ENCODE results near the gene ZNF443.
A peak's percentile ranks its signal among the peaks of the same experiment; 100 is the strongest.

The ZNF443 gene

GRCh38 chr19:12440541-12441316, at the start of gene ZNF443:
TSS of gene ZNF443 (minus strand) at chr19:12441021. CDS start at chr19:12440914, 107 bp downstream.
- Histone ChIP-seq H3K9me3 (ENCODE audit: control insufficient read depth, insufficient read depth, low read depth, low read length) (no peaks in the 10 kb centered on the region), H3K36me3 (ENCODE audit: control insufficient read depth in 2 of 2, insufficient read depth in 1 of 2, low read length in 2 of 2) (no peaks in the 10 kb centered on the region), H3K27ac (ENCODE audit: extremely low read depth, low read depth, low read length) (peak within 1 kb of the TSS; percentile 72), H3K4me3 (ENCODE audit: low read depth, low read length) (peak within 1 kb of the TSS; percentile 76), H3K4me1 (ENCODE audit: control insufficient read depth, insufficient read depth, low read length) (no peaks in the 10 kb centered on the region)
- POLR2A ChIA-PET = interaction anchor here (0.6 to 2.0 kb wide), 15 partner anchors 40 to 627 kb away, joined by 3 to 16 read pairs (median 3); partner anchors contain the start of genes ZNF433, ZNF44, ZNF440 and ZNF442
- CTCF ChIA-PET = interaction anchor here (0.7 to 1.1 kb wide), 4 partner anchors 42 to 517 kb away, joined by 3 read pairs; no protein-coding TSS in a partner anchor
- TF ChIP-seq ZNF335 (tag by site-specific recombination; conservative IDR thresholded peaks at IDR 0.05) (peak; percentile 89), ZNF146 (tag by site-specific recombination; IDR thresholded peaks at IDR 0.05) (no peak), ZNF600 (tag by site-specific recombination; IDR thresholded peaks at IDR 0.05) (peak; percentile 72; the same call in 1 of the 2 replicates), ZNF518A (tag by site-specific recombination; conservative IDR thresholded peaks at IDR 0.05; ENCODE audit: low read depth) (peak; percentile 56; the same call in 1 of the 2 replicates), ZNF548 (tag by site-specific recombination; IDR thresholded peaks at IDR 0.05) (no peak), ZNF350 (tag by site-specific recombination; IDR thresholded peaks at IDR 0.05) (peak; percentile 92), WT1 (tag by site-specific recombination; IDR thresholded peaks at IDR 0.05) (no peak), ZNF341 (tag by site-specific recombination; IDR thresholded peaks at IDR 0.05; ENCODE audit: low read depth) (peak; percentile 90), SP3 (tag by site-specific recombination; IDR thresholded peaks at IDR 0.05) (peak; percentile 78), ZBTB17 (tag by site-specific recombination; IDR thresholded peaks at IDR 0.05) (peak; percentile 92), ZBTB10 (tag by site-specific recombination; IDR thresholded peaks at IDR 0.05) (no peak), KLF9 (tag by site-specific recombination; IDR thresholded peaks at IDR 0.05; ENCODE audit: low read depth) (peak; percentile 51; the same call in 1 of the 2 replicates), ZFHX2 (tag by site-specific recombination; conservative IDR thresholded peaks at IDR 0.05) (peak; percentile 49; the same call in 1 of the 2 replicates), ZBTB20 (tag by site-specific recombination; IDR thresholded peaks at IDR 0.05) (peak; percentile 93), ZSCAN16 (tag by site-specific recombination; IDR thresholded peaks at IDR 0.05) (no peak), ZBTB11 (tag by site-specific recombination; conservative IDR thresholded peaks at IDR 0.05; ENCODE audit: low read depth) (peak; percentile 55), SP2 (tag by site-specific recombination; IDR thresholded peaks at IDR 0.05) (peak; percentile 91), ZNF274 (IDR thresholded peaks at IDR 0.05; ENCODE audit: low read length) (no peak), ZNF274 (tag by site-specific recombination; IDR thresholded peaks at IDR 0.05; ENCODE audit: borderline replicate concordance) (no peak), SP7 (tag by site-specific recombination; IDR thresholded peaks at IDR 0.05) (peak; percentile 9; the same call in 1 of the 2 replicates), EGR2 (tag by site-specific recombination; IDR thresholded peaks at IDR 0.05; ENCODE audit: low read depth) (0 out of 2 replicates have a peak, but pooled peaks have one; percentile 13)
- TF ChIP-seq, protein P1, sequence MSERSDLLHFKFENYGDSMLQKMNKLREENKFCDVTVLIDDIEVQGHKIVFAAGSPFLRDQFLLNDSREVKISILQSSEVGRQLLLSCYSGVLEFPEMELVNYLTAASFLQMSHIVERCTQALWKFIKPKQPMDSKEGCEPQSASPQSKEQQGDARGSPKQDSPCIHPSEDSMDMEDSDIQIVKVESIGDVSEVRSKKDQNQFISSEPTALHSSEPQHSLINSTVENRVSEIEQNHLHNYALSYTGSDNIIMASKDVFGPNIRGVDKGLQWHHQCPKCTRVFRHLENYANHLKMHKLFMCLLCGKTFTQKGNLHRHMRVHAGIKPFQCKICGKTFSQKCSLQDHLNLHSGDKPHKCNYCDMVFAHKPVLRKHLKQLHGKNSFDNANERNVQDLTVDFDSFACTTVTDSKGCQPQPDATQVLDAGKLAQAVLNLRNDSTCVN (tag by site-specific recombination; optimal IDR thresholded peaks at IDR 0.05) = peak; percentile 78
- TF ChIP-seq, protein P2, sequence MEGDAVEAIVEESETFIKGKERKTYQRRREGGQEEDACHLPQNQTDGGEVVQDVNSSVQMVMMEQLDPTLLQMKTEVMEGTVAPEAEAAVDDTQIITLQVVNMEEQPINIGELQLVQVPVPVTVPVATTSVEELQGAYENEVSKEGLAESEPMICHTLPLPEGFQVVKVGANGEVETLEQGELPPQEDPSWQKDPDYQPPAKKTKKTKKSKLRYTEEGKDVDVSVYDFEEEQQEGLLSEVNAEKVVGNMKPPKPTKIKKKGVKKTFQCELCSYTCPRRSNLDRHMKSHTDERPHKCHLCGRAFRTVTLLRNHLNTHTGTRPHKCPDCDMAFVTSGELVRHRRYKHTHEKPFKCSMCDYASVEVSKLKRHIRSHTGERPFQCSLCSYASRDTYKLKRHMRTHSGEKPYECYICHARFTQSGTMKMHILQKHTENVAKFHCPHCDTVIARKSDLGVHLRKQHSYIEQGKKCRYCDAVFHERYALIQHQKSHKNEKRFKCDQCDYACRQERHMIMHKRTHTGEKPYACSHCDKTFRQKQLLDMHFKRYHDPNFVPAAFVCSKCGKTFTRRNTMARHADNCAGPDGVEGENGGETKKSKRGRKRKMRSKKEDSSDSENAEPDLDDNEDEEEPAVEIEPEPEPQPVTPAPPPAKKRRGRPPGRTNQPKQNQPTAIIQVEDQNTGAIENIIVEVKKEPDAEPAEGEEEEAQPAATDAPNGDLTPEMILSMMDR (tag by site-specific recombination; IDR thresholded peaks at IDR 0.05) = peak; percentile 13; the same call in 1 of the 2 replicates

Measured in HEK293 (cell line).